H1 (cell line): Measurements from ENCODE around the gene ANKH. TPM values are rescaled to one million over a fixed set of nuclear protein-coding genes. Genes with fewer than 3 reads are reported as not detected.

Source experiments
- polyA plus RNA-seq, 7 experiments: library from polyadenylated mRNA; depleted of rRNA in 3 of 7; stranded (reverse) in 5 of 7; unstranded in 2 of 7; fragments of >200 nt in 5 of 7; fragments of 200-250 nt in 2 of 7; gene quantifications; 1 replicate in 5 of 7; 2 replicates in 1 of 7; 4 replicates in 1 of 7; pipeline versions ENCODE4 v1.2.1 to v1.2.3, GENCODE V29; 2011 to 2013; ENCODE audit warnings: missing spikeins in 2 of 7, mixed read lengths in 2 of 7
- total RNA-seq: library from RNA; stranded (reverse); fragmentation: NEBNext Ultra II Directional; extraction: Animal tissue kit (Norgen Biotek cat#: 25700); gene quantifications from 2 replicates; pipeline ENCODE4 v1.2.1, GENCODE V29; 2021
- TF ChIP-seq, protein P1 (sequence below): IDR thresholded peaks from 2 replicates; pipeline ENCODE4 v1.6.1; 2011; ENCODE audit warnings: low read depth, mild to moderate bottlenecking, low read length; ENCODE audit not compliant: insufficient read depth

Gene ANKH
- total and polyA plus RNA-seq, 2 of the 8 experiments (the other 6 are each of a cell fraction or from before 2014, with no cell fraction given): 5.3 to 13.0 TPM

DNA sequence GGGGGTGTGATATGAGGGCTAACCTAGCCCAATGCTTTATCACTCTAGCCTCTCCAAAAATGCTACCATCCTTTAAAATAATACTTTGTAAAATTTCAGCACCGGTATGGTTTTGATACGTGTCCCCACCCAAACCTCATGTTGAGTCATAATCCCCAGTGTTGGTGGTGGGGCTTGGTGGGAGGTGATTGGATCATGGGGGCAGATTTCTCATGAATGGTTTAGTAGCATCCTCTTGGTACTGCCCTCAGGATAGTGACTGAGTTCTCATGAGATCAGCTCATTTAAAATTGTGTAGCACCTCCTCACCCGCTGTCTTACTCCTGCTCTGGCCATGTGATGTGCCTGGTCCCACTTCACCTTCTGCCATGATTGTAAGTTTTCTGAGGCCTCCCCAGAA lies 35.0 kb upstream of the ANKH start (continued):
- TF ChIP-seq, protein P1, sequence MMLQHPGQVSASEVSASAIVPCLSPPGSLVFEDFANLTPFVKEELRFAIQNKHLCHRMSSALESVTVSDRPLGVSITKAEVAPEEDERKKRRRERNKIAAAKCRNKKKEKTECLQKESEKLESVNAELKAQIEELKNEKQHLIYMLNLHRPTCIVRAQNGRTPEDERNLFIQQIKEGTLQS: no peak
